A673 (cell line): ENCODE data around the gene TTC21A. TPM values are rescaled to one million over a fixed set of nuclear protein-coding genes. Genes with fewer than 3 reads are reported as not detected.

ENCODE experiments used
- BruUV-seq: library from RNA; stranded (reverse); fragments of 400-500 nt; replicated peaks from 2 replicates; lab custom pipeline; 2021; lab: Mats Ljungman, UMichigan
- CTCF ChIA-PET: fragments of 300-600 bp; sonication (Branson Sonifier 250); formaldehyde crosslinking; loops from one replicate; lab custom pipeline; 2022; ENCODE audit warnings: antibody characterized with exemption; lab: Charles Lee
- POLR2A ChIA-PET: fragments of 300-600 bp; sonication (Branson Sonifier 250); formaldehyde crosslinking; loops from one replicate; lab custom pipeline; 2022; ENCODE audit warnings: antibody characterized with exemption; ENCODE audit not compliant: low non-redundant PET; lab: Charles Lee
- DNase-seq: peaks from one replicate; pipeline ENCODE4 v3.0.0-alpha.2; 2015; ENCODE audit warnings: low spot score
- H3K27ac ChIP-seq: fragments of 200-600 bp; sonication (generic); 2 replicates; pipeline ENCODE4 v1.5.1; 2016; ENCODE audit warnings: mixed run types, low read depth, mild to moderate bottlenecking, mixed read lengths, antibody characterized with exemption, low read length; ENCODE audit not compliant: poor library complexity, severe bottlenecking
- H3K27me3 ChIP-seq: fragments of 200-600 bp; sonication (generic); replicated peaks from 2 replicates; pipeline ENCODE4 v1.6.1; 2017; ENCODE audit warnings: mixed run types, low read depth, mild to moderate bottlenecking, mixed read lengths, antibody characterized with exemption, low read length; ENCODE audit not compliant: insufficient read depth, poor library complexity
- H3K36me3 ChIP-seq: fragments of 200-600 bp; sonication (generic); 2 replicates; pipeline ENCODE4 v1.6.1; 2016; ENCODE audit warnings: mixed run types, mild to moderate bottlenecking, mixed read lengths, antibody characterized with exemption, low read length; ENCODE audit not compliant: insufficient read depth, poor library complexity, severe bottlenecking
- H3K4me1 ChIP-seq: fragments of 200-600 bp; sonication (generic); 2 replicates; pipeline ENCODE4 v1.6.1; 2017; ENCODE audit warnings: mixed run types, mild to moderate bottlenecking, mixed read lengths, antibody characterized with exemption, low read length; ENCODE audit not compliant: insufficient read depth, poor library complexity, severe bottlenecking
- H3K4me3 ChIP-seq: fragments of 200-600 bp; sonication (generic); 2 replicates; pipeline ENCODE4 v1.5.1; 2016; ENCODE audit warnings: low read depth, mixed run types, mild to moderate bottlenecking, mixed read lengths, low read length; ENCODE audit not compliant: poor library complexity, severe bottlenecking
- H3K9me3 ChIP-seq: fragments of 200-600 bp; sonication (generic); 2 replicates; pipeline ENCODE4 v1.6.1; 2016; ENCODE audit warnings: mixed run types, low read depth, mild to moderate bottlenecking, mixed read lengths, antibody characterized with exemption, low read length; ENCODE audit not compliant: poor library complexity, severe bottlenecking
- EZH2 ChIP-seq: fragments of 200-600 bp; sonication (generic); IDR thresholded peaks from 2 replicates; pipeline ENCODE4 v1.6.1; 2017; ENCODE audit warnings: borderline replicate concordance, low read depth, mild to moderate bottlenecking, mixed read lengths, antibody characterized with exemption, low read length; ENCODE audit not compliant: poor library complexity, severe bottlenecking
- intact Hi-C: fragments of 100-400 bp; cut with micrococcal nuclease; formaldehyde crosslinking; loops from one replicate; pipeline ENCODE4 v1.10.0; 2022; ENCODE audit not compliant: unreplicated experiment
- total RNA-seq: library from RNA; stranded (reverse); gene quantifications from 2 replicates; pipeline ENCODE4 v1.2.3, GENCODE V29; 2021
- TF ChIP-seq, protein P1 (sequence below): fragments of 300-800, 200-600 bp; sonication (generic); conservative IDR thresholded peaks from 2 replicates; pipeline ENCODE4 v1.5.1; 2017; ENCODE audit warnings: low read depth, mild to moderate bottlenecking, antibody characterized with exemption, low read length, moderate library complexity, mixed read lengths

The TTC21A gene
- total RNA-seq, 1 experiment from 2014 or later: 1.4 TPM

DNA sequence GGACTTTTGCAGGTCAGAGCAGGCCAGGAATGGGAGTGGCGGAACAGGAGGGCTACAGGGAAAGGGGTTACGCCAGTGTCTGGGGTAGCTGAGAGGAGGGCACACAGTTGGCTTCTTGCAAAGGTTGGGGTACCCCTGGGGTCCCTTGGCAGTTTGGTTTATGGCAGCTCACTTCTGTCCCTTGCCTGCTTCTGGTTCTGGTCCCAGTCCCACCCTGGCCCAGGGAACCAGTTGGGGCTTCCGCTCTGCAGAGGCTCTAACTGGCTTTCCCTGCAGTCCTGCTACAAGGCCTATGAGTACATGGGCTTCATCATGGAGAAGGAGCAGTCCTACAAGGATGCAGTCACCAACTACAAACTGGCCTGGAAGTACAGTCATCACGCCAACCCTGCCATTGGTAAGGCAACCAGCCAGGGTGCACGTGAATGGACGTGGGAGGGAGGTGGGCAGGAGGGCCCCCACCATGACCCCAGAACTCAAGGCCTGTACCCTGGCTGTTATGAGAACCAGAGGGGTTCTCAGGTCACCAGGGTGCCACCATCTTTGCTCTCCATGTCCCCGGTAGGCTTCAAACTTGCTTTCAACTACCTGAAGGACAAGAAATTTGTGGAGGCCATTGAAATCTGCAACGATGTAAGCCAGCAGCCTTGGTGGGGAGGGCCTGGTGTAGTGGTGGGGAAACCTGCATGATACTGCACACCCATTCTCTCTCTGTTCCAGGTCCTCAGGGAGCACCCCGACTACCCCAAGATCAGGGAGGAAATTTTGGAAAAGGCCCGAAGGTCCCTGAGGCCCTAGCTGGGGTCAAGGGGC is 30.7 kb downstream of the TTC21A start:
- DNase-seq: no peak
- no peak overlapping the region for H3K27ac ChIP-seq
- no peaks in the 10 kb centered on the region for H3K27me3 ChIP-seq
- H3K9me3 ChIP-seq: no peaks in the 10 kb centered on the region
- ChIA-PET POLR2A (no interaction called here), CTCF (no interaction called here)
- H3K4me3 ChIP-seq: no peak overlapping the region
- TF ChIP-seq, protein P1, sequence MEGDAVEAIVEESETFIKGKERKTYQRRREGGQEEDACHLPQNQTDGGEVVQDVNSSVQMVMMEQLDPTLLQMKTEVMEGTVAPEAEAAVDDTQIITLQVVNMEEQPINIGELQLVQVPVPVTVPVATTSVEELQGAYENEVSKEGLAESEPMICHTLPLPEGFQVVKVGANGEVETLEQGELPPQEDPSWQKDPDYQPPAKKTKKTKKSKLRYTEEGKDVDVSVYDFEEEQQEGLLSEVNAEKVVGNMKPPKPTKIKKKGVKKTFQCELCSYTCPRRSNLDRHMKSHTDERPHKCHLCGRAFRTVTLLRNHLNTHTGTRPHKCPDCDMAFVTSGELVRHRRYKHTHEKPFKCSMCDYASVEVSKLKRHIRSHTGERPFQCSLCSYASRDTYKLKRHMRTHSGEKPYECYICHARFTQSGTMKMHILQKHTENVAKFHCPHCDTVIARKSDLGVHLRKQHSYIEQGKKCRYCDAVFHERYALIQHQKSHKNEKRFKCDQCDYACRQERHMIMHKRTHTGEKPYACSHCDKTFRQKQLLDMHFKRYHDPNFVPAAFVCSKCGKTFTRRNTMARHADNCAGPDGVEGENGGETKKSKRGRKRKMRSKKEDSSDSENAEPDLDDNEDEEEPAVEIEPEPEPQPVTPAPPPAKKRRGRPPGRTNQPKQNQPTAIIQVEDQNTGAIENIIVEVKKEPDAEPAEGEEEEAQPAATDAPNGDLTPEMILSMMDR: no peak
- TF ChIP-seq EZH2: no peak
- peaks cover 8% of the 10 kb centered on the region for H3K36me3 ChIP-seq
- intact Hi-C loops: no loop called here
- H3K4me1 ChIP-seq: no peaks in the 10 kb centered on the region
- BruUV-seq: no TSS peak

DNA sequence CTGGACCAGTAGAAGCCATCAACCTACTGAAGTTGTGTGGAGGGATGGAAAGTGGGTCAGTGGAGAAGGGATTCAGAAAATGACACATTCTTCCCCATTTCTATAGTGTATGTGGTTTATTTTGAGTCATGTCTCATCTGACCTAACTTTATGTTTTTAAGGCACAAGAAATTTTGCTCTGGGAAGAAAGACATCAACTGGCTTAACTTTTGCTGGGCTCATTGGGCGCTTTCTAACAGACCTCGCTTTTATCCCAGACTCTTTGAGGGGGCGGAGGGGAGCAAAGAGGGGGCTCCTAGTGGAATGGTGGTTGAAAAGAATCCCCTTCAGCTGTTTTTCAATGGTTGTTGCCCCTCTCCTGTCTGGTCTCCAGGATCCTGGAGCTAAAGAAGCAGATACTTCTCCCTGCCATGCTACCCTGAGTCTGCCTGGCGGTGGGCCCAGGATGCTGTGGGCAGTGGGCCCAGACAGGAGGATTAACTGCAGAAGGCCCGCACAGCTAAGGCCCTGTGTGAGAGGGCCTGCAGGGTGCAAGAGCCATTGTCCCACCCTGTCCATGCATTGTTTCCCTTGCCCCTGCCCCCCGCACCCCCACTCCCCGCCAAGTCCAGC is 31.4 kb downstream of the TTC21A start:
- BruUV-seq: no TSS peak
- Histone ChIP-seq H3K27me3 (no peaks in the 10 kb centered on the region), H3K36me3 (peaks cover 15% of the 10 kb centered on the region), H3K9me3 (no peaks in the 10 kb centered on the region), H3K4me1 (no peaks in the 10 kb centered on the region), H3K4me3 (no peak overlapping the region), H3K27ac (no peak overlapping the region)
- intact Hi-C loops: no loop called here
- ChIA-PET CTCF (no interaction called here), POLR2A (no interaction called here)
- no peak for DNase-seq
- TF ChIP-seq, protein P1: no peak
- no peak for TF ChIP-seq EZH2

DNA sequence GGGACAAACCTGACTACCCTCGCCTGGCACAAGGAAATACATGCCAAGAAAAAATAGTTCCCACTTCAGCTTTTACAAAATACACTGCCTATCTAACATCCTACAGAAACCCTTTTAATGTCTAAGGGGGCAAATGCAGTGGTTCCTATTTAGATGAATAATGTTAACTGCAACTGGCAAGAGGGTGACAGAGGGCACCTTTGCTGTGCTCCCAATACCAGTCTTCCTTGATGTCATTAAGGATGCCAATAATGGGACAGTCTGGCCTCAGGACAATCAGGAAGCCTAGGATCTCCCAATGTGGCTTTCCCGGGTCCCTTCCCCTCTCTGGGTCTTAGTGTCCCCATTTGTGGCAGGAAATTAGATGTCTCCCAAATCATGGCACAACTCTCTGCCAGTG is 32.0 kb downstream of the TTC21A start:
- BruUV-seq: no TSS peak
- ChIA-PET POLR2A (no interaction called here), CTCF (no interaction called here)
- Histone ChIP-seq H3K36me3 (peaks cover 15% of the 10 kb centered on the region), H3K9me3 (no peaks in the 10 kb centered on the region), H3K4me3 (no peak overlapping the region), H3K27me3 (no peaks in the 10 kb centered on the region), H3K27ac (no peak overlapping the region), H3K4me1 (no peaks in the 10 kb centered on the region)
- no peak for DNase-seq
- no peak for TF ChIP-seq EZH2
- TF ChIP-seq, protein P1: no peak
- intact Hi-C loops: no loop called here
